Measurements from ENCODE around the gene ARMCX4.
"Not testable (repeated sequence)": the region's sequence is repeated elsewhere in the genome, so short reads cannot be mapped to it uniquely, and the experiment has no call there.

The ARMCX4 gene

GRCh38 chrX:101491943-101492342 is 6.7 kb downstream of the ARMCX4 start:
- no peak for TF ChIP-seq CTCF (IDR thresholded peaks at IDR 0.05; ENCODE audit: low read length)
- no peak for TF ChIP-seq EZH2 (IDR thresholded peaks at IDR 0.05; ENCODE audit: borderline replicate concordance, low read length)
- no peak overlapping the region for H2AFZ ChIP-seq (ENCODE audit: low read length)
- no peak overlapping the region for H3K4me3 ChIP-seq (ENCODE audit: low read depth, low read length, poor library complexity, severe bottlenecking)
- no peaks in the 10 kb centered on the region for H3F3A ChIP-seq (ENCODE audit: insufficient read depth, low read length)
- H4K20me1 ChIP-seq (ENCODE audit: insufficient read depth, low read length), result no peaks in the 10 kb centered on the region
- no peaks in the 10 kb centered on the region for H3K79me2 ChIP-seq (ENCODE audit: insufficient read depth, low read length)
- no peaks in the 10 kb centered on the region for H3K4me1 ChIP-seq (ENCODE audit: insufficient read depth, low read length, severe bottlenecking)
- H3K27ac ChIP-seq (ENCODE audit: low read depth, low read length, poor library complexity, severe bottlenecking), result no peak overlapping the region
- H3K27me3 ChIP-seq (ENCODE audit: insufficient read depth, low read length), result no peaks in the 10 kb centered on the region
- H3K9me3 ChIP-seq (ENCODE audit: low read length), result no peaks in the 10 kb centered on the region
- no peaks in the 10 kb centered on the region for H3K36me3 ChIP-seq (ENCODE audit: insufficient read depth, low read length)
- H3K9me2 ChIP-seq (ENCODE audit: low read depth, low read length), result no peaks in the 10 kb centered on the region
- H3K9ac ChIP-seq (ENCODE audit: low read length), result no peak overlapping the region
- H3K4me2 ChIP-seq (ENCODE audit: low read length), result no peak overlapping the region

GRCh38 chrX:101493225-101493624 is 8.0 kb downstream of the ARMCX4 start:
- Histone ChIP-seq H3K9me3 (ENCODE audit: low read length) (no peaks in the 10 kb centered on the region), H3K27ac (ENCODE audit: low read depth, low read length, poor library complexity, severe bottlenecking) (no peak overlapping the region), H3K4me2 (ENCODE audit: low read length) (no peak overlapping the region), H4K20me1 (ENCODE audit: insufficient read depth, low read length) (no peaks in the 10 kb centered on the region), H3F3A (ENCODE audit: insufficient read depth, low read length) (no peaks in the 10 kb centered on the region), H3K36me3 (ENCODE audit: insufficient read depth, low read length) (no peaks in the 10 kb centered on the region), H3K4me1 (ENCODE audit: insufficient read depth, low read length, severe bottlenecking) (no peaks in the 10 kb centered on the region), H3K27me3 (ENCODE audit: insufficient read depth, low read length) (no peaks in the 10 kb centered on the region), H3K9ac (ENCODE audit: low read length) (no peak overlapping the region), H3K9me2 (ENCODE audit: low read depth, low read length) (no peaks in the 10 kb centered on the region), H2AFZ (ENCODE audit: low read length) (no peak overlapping the region), H3K4me3 (ENCODE audit: low read depth, low read length, poor library complexity, severe bottlenecking) (no peak overlapping the region), H3K79me2 (ENCODE audit: insufficient read depth, low read length) (no peaks in the 10 kb centered on the region)
- TF ChIP-seq CTCF (IDR thresholded peaks at IDR 0.05; ENCODE audit: low read length) (no peak), EZH2 (IDR thresholded peaks at IDR 0.05; ENCODE audit: borderline replicate concordance, low read length) (no peak)

- H3K9ac ChIP-seq (ENCODE audit: low read length); H4K20me1 ChIP-seq (ENCODE audit: insufficient read depth, low read length); H3K27me3 ChIP-seq (ENCODE audit: insufficient read depth, low read length); H3K4me1 ChIP-seq (ENCODE audit: insufficient read depth, low read length, severe bottlenecking); H3K9me2 ChIP-seq (ENCODE audit: low read depth, low read length); H3K27ac ChIP-seq (ENCODE audit: low read depth, low read length, poor library complexity, severe bottlenecking); H3K79me2 ChIP-seq (ENCODE audit: insufficient read depth, low read length); H3K9me3 ChIP-seq (ENCODE audit: low read length); H2AFZ ChIP-seq (ENCODE audit: low read length); H3K4me3 ChIP-seq (ENCODE audit: low read depth, low read length, poor library complexity, severe bottlenecking); H3K36me3 ChIP-seq (ENCODE audit: insufficient read depth, low read length); H3K4me2 ChIP-seq (ENCODE audit: low read length); H3F3A ChIP-seq (ENCODE audit: insufficient read depth, low read length): not testable (repeated sequence)
Observed at GRCh38 chrX:101502929-101503328, 17.7 kb downstream of the ARMCX4 start.

DNA sequence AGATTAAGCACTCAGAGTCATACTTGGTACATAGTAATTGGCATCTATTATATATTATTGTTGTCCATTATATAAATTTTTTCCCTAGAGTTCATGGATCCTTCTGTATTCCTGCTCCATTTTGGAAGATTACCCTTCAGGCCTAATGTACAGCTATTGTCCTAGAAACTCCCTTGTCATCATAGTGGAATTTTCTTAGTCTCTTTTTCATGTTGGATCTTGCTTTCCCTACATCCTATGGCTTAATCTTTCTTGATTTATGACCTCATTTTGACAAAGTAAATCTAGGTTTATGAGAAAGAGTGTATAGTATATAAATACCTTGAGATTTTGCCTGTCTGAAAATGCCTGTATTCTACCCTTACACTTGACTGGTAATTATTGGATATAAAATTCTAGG is 22.1 kb downstream of the ARMCX4 start:
- Histone ChIP-seq H3K9me3 (ENCODE audit: low read length) (no peaks in the 10 kb centered on the region), H3K27ac (ENCODE audit: low read depth, low read length, poor library complexity, severe bottlenecking) (no peak overlapping the region), H3K4me3 (ENCODE audit: low read depth, low read length, poor library complexity, severe bottlenecking) (no peak overlapping the region), H4K20me1 (ENCODE audit: insufficient read depth, low read length) (no peaks in the 10 kb centered on the region), H3K36me3 (ENCODE audit: insufficient read depth, low read length) (no peaks in the 10 kb centered on the region), H3K4me2 (ENCODE audit: low read length) (no peak overlapping the region), H3K4me1 (ENCODE audit: insufficient read depth, low read length, severe bottlenecking) (no peaks in the 10 kb centered on the region), H3F3A (ENCODE audit: insufficient read depth, low read length) (no peaks in the 10 kb centered on the region), H3K79me2 (ENCODE audit: insufficient read depth, low read length) (no peaks in the 10 kb centered on the region), H2AFZ (ENCODE audit: low read length) (no peak overlapping the region), H3K9me2 (ENCODE audit: low read depth, low read length) (no peaks in the 10 kb centered on the region), H3K9ac (ENCODE audit: low read length) (no peak overlapping the region), H3K27me3 (ENCODE audit: insufficient read depth, low read length) (no peaks in the 10 kb centered on the region)
- TF ChIP-seq EZH2 (IDR thresholded peaks at IDR 0.05; ENCODE audit: borderline replicate concordance, low read length) (no peak), CTCF (IDR thresholded peaks at IDR 0.05; ENCODE audit: low read length) (no peak)

All from OCI-LY1 (cell line).